Measurements from ENCODE around the gene CDH13.

CDH13 gene

DNA sequence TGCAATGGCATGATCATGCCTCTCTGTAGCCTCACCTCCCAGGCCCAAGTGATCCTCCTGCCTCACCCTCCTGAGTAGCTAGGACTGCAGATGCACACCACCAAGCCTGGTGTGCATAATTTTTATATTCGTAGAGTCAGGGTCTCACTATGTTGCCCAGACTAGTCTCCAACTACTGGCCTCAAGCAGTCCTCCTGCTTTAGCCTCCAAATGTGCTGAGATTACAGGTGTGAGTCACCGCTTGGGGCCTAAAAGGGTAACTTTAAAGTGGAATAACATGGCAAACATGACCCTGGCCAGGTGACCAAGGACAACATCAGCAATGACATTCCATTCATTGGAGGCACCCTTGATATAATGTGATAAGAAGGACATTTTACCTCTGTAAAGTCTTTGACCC lies 1207.2 kb downstream of the CDH13 start:
- FAIRE-seq, result no peak

DNA sequence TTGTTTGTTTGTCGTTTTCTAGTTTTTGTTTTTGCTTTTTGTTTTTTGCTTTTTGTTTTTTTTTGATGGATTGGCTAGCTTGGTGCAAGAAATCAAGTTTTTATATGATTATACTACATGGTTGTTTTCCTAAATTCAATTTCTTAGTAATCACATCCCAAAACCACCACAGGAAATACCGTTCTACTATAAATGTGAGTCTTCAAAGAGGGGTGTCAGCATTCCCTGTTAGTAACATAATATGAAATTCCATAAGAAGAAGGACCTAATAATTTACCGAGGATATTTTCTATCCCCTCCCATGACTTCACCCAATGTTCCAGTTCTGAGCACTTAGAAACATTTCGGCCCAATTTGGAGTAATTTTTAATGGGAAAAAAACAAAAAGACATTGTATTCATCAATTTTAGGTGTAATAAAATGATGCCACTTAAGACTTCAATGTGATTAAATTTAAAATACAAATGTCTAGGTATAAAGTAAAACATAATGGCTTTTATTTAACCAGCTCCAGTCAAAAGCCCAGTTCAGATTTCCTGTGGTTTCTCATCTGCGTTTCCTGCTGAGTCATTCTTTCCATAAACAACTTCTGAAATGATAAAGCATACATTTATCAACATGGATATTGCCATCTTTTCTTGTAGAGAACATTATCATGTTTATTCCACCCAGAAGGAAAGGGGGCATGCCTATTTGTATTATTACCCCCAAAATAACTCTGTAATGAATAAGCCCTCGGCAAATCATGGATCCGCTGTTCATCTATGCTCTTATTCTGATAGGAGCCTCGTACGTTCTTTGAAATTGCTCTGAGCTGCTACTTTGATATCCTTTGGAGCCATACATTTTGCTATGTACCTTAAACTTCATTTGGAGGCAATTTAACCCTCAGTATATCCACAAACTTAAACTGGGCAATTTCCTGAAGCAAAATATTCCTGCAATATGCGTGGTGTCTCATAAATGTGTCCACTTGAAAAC lies 1209.1 kb downstream of the CDH13 start:
- no peak for FAIRE-seq

DNA sequence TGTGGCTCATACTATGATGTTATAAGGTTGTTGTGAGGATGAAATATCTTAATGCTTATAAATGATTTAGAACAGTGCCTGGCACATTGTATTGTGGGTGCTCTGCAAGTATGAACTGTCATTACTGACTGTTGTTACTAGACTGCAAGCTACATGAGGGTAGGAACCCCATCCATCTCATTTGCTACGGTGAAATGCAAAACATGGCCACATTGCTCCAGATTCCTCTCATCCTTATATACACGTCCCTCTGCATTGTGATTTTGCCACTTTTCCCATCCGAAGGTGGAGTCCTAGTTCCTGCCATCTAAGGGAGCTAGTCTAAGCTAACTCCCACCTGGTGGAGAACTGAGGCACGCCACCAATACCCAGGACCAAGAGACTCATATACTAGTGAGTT lies 1210.8 kb downstream of the CDH13 start:
- FAIRE-seq, result no peak

DNA sequence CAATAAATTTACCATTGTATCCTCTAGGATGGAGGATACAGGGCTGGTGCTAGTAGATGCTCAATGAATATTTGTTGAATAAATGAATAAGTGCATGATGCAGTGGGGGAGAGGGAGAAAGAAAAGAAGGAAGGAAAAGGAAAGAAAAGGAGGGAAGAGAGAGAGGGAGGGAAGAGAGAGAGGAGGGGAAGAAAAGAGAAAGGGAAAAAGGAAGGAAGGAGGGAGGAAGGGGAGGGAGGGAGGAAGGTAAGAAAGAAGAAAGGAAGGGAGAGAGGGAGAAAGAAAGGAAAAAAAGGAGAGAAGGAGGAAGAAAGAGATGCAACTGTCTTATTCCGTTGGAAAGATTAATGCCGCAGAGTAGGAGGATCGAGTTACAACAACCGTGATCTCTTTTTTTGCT lies 1211.4 kb downstream of the CDH13 start:
- no peak for FAIRE-seq

DNA sequence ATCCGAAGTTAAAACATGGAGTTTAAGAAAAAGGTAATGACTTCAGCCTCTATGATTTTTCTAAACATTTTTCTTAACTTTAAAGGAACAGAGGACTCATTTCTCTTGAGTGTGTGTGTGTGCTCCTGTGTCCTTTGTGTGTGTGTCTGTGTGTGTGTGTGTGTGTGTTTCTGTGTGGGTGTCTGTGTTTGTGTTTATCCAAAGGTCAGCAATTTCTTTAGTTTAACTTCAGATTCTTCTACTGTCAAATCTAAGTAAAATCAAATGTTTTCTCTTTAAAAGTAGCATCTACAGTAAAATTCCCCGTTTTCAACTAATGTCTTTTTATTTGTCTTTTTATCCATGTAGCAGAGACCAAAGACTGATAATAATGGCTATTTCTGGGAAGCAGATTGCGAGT lies 1212.8 kb downstream of the CDH13 start:
- FAIRE-seq, result no peak

DNA sequence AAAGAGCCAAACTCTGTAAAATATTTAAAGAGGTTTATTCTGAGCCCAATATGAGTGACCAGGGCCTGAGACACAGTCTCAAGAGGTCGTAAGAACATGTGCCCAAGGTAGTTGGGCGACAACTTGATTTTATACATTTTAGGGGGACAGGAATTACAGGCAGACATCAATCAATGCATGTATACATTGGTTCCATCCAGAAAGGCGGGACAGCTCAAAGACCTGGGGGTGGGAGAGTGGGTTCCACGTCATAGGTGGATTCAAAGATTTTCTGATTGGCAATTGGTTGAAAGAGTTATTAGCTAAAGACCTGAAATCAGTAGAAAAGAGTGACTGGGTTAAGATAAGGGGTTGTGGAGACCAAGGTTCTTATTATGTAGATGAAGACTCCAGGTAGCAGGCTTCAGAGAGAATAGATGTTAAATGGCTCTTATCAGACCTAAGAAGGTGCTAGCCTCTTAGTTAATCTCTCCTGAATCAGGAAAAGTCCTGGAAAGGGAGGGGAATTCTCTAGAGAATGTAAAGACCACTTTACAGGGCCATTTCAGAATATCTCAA lies 1213.4 kb downstream of the CDH13 start:
- no peak for FAIRE-seq

DNA sequence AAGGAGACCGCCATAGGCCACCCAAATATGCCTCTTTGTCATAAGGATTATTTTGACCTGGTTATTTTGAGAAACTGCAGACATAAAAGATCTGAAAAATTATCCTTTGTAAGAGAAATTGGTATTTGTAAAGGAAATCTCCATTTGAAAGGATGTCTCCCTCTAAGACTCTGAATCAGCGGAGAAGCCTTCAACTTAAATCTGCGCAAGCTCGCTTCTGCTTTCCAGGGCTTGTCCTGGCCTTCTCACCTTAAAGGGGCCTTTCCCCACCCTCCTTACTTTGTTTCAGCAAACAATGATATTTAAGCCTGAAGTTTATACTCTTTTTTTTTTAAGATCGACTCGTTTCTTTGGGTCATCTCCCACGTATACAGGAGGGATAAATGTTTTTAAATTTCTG lies 1215.5 kb downstream of the CDH13 start:
- no peak for FAIRE-seq

DNA sequence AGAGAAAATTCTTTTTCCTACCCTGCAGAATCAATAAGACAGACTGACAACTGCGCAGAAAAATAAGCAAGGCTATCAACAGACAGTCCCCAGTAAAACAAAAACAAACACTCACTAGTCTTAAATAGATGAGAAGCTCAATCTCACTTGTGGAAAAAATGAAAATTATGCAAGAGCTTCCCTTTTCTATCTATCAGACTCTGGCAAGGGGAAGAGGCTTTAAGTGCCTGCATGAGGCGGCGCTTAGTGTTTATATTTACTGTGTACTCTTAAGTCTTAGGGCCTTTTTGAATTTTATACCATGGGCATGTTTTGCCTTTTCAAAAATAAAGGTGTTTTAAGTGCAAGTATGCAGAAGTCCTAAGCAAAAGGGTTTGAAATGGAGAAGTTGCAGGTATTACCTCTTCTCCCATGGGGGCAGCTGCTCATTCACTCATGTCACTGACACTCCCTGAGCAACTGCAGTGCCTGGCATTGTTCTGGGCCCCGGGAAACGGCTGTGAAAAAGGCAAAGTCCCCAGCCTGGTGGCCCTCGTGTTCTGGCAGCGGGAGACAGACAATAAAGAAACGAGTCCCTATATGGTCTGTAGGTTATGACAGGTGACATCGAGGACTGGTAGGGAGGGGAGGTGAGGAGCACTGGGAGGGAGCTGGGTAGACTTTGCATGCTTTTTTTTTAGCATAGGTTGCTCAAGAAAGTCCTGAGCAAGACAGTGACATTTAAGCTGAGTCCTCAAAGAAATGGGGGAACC lies 1216.2 kb downstream of the CDH13 start:
- FAIRE-seq, result no peak

DNA sequence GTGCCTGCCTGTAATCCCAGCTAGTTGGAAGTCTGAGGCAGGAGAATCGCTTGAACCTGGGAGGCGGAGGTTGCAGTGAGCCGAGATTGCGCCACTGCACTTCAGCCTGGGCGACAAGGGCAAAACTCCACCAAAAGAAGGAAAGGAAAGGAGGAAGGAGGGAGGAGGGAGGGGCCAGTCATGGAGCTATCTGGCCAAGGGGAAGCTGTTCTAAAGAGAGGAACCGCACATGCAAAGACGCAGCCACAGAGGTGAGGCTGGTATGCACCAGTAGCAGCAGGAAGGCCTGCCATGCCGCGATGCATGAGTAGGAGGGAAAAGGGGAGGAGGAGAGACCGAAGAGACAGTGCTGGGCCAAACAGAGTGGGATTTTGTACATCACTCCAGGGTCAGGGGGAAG lies 1216.9 kb downstream of the CDH13 start:
- no peak for FAIRE-seq

DNA sequence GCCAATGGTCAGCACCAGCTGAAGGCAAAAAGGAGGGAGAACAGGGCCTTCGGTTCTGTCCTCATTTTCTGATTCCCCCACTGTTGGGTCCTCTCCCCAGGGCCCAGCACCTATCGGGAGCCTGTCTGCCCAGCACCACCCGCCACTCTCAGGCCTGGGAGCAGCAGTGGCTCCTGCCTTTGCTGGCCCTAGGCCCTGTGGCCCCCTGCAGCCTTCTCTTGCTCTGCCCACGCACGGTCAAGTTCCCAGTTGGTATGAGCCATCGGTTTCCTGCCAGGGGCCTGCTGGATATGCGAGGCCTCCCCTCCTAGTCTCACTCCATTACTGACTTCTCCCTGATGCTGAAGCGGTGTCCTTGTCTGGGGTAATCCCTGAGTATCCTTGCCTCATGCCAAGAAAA lies 1218.5 kb downstream of the CDH13 start:
- no peak for FAIRE-seq

DNA sequence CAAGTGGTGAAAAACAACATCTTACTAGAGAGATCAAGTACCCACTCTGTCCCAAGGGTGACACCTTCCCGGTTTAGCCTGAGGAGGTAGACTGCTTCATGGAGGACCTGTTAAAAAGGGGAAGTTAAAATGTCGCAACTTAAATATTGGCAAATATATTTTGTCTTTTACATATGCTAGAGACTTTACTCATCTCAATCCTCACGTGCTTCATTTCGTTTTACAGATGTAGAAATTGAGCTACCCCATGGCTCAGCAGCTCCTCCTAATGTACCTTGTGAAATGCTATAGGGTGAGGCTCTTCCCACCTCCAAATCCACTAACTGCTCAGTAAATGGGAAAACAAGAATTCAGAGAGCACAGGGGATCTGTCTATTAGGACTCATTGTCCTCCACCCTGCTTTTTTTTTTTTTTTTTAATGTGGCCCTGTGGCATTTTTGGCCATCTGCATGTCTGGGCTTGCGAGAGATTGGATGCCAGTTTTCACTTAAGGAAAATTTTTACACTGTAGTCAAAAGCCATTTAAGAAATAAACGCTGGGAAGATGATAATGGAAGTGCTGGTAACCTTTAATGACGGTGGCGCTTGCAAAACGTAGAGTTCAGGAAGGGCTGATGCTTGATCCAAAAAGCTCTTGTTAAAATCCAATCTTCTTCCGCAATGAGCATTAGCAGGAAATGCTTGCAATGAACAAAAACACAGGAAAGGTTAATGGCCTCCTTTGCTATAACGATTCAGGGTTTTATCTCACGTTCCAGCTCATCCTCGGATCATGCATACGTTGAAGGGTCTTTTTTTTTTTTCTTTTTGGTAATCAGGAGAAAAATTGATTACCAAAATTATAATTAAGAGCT lies 1220.8 kb downstream of the CDH13 start:
- no peak for FAIRE-seq

DNA sequence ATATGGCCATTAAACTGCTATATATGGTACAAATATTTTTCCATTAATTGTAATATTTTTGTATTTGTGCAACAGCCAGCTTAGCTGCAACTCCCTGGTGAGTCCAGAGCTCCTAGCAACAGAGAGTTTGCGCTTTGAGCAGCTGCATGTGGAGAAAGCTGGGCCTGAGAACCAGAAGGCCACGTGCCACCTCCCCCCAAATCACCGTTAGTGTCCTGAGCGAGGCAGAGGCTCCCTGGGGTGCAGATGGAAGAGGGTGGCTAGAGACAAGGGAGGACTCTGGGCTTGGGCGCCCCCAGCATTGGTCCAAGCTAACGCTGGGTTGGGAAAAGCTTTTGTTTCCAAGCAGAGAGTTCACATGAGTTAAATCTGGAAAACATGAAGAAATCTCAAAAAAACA lies 1222.7 kb downstream of the CDH13 start:
- FAIRE-seq, result no peak
